K562 (cell line): Measurements from ENCODE around the gene OR13J1.

Experiments used
- ELF2 ChIP-seq: fragments of 250-450 bp; sonication (Bioruptor Pico); IDR thresholded peaks from 2 replicates; pipeline ENCODE4 v1.5.0; 2021; ENCODE audit warnings: mild to moderate bottlenecking
- NUFIP1 ChIP-seq: fragments of 450-650 bp; IDR thresholded peaks from 2 replicates; pipeline ENCODE4 v1.6.1; 2018; ENCODE audit not compliant: partially characterized antibody
- PBX2 ChIP-seq, 2 experiments: IDR thresholded peaks in 1 of 2; conservative IDR thresholded peaks in 1 of 2; 2 replicates each; pipeline ENCODE4 v1.6.1; 2016; ENCODE audit warnings: low read depth in 2 of 2, mild to moderate bottlenecking in 1 of 2, missing compliant biosample characterization in 1 of 2, missing genetic modification characterization in 1 of 2, moderate library complexity in 1 of 2
- ZNF79 ChIP-seq: fragments of 250-450 bp; sonication (Bioruptor Pico); IDR thresholded peaks from 2 replicates; pipeline ENCODE4 v1.4.0; 2020; ENCODE audit warnings: low read depth, mild to moderate bottlenecking, moderate library complexity

GRCh38 chr9:35907711-35908503 lies 37.7 kb upstream of the OR13J1 start:
- TF ChIP-seq ELF2 (CRISPR knock-in tag): no peak
- TF ChIP-seq PBX2 (CRISPR knock-in tag; IDR thresholded peaks at IDR 0.05; ENCODE audit: low read depth): no peak
- no peak for TF ChIP-seq PBX2 (tag; conservative IDR thresholded peaks at IDR 0.05; ENCODE audit: low read depth)
- no peak for TF ChIP-seq ZNF79 (CRISPR knock-in tag)
- TF ChIP-seq NUFIP1: no peak
